ENCODE measurements around the gene GOLPH3. TPM values are rescaled to one million over a fixed set of nuclear protein-coding genes. Genes with fewer than 3 reads are reported as not detected.
"Not testable (repeated sequence)": the region's sequence is repeated elsewhere in the genome, so short reads cannot be mapped to it uniquely, and the experiment has no call there.

The GOLPH3 gene
- total RNA-seq, 1 donor from 2014 or later, result 72.9 TPM

- H3K4me1 Mint-ChIP-seq (ENCODE audit: unreplicated experiment), result peaks cover 6% of the 10 kb centered on the region
- no peaks in the 10 kb centered on the region for H3K36me3 Mint-ChIP-seq
- no peak for TF ChIP-seq CTCF (conservative IDR thresholded peaks at IDR 0.05)
- DNase-seq (ENCODE audit: extremely low spot score, unreplicated experiment), result no peak
- no peak overlapping the region for H3K4me3 Mint-ChIP-seq
- no peak overlapping the region for H3K27ac Mint-ChIP-seq
- peaks cover 5% of the 10 kb centered on the region for H3K9me3 Mint-ChIP-seq
- no peaks in the 10 kb centered on the region for H3K27me3 Mint-ChIP-seq
These were observed 8.4 kb upstream of the GOLPH3 start for GRCh38 chr5:32182463-32183063.

DNA sequence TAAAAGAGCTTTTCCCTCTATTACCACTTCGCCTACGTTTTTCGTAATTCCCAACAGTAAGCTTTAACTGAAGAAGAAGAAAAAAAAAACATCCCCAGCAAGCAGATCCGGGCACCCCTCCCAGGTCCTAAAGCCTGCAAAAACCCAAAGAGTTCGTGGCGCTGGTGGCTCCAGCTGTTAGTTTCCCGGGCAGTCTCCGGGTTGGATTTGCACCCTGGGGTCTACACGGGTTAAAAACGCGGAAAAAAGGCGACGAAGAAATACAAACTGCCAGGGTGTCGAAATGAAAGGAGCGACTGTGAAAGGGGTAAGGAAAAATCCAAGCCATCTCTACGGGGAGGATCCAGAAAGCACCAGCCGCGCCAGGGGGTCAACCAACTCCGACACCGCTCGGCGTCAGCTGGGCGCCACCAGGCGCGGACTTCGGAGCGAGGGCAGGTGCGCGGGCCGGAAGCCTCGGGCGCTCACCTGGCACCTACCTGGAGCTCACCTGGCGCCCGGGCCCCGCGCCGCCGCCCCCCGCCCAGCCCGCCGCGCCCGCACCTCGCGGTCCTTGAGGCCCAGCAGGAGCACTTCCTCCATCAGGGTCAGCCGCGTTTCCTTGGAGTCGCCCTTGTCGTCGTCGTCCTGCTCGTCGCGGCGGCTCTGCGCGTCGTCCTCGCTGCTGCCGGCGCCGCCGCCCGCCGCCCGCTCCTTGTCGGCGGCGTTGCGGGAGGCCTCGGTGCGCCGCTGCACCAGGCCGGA lies 680 bp downstream of the GOLPH3 start:
- Mint-ChIP-seq H3K9me3 (no peaks in the 10 kb centered on the region), H3K4me1 (ENCODE audit: unreplicated experiment) (peaks cover 24% of the 10 kb centered on the region), H3K36me3 (peaks cover 34% of the 10 kb centered on the region), H3K27me3 (no peaks in the 10 kb centered on the region), H3K4me3 (peak overlapping the region; percentile 100), H3K27ac (peak overlapping the region; percentile 99)
- no peak for TF ChIP-seq CTCF (conservative IDR thresholded peaks at IDR 0.05)
- DNase-seq (ENCODE audit: extremely low spot score, unreplicated experiment), result peak; percentile 74

DNA sequence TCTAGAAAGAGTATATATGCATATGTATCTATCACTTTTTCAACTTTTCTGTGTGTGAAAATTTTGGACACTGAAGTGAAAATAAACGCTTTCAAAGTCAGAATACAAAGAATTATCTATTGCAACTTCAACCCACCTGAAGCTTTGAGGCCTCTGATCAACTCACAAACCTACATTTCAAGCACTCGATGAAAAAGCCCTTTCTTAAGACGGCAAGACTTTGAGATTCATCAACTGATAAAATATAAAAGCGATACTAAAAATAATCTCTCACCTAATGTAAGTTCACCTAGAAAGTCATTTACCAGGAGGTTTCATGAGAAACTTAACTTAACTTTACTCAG lies 1.2 kb downstream of the GOLPH3 start:
- Mint-ChIP-seq H3K4me1 (ENCODE audit: unreplicated experiment) (peaks cover 24% of the 10 kb centered on the region), H3K9me3 (no peaks in the 10 kb centered on the region), H3K27ac (peak overlapping the region; percentile 99), H3K4me3 (peak overlapping the region; percentile 100), H3K27me3 (no peaks in the 10 kb centered on the region), H3K36me3 (peaks cover 38% of the 10 kb centered on the region)
- no peak for DNase-seq (ENCODE audit: extremely low spot score, unreplicated experiment)
- no peak for TF ChIP-seq CTCF (conservative IDR thresholded peaks at IDR 0.05)

GRCh38 chr5:32172186-32172911 lies 1.8 kb downstream of the GOLPH3 start:
- H3K4me1 Mint-ChIP-seq (ENCODE audit: unreplicated experiment), result peaks cover 24% of the 10 kb centered on the region

GRCh38 chr5:32170303-32171151 lies 3.6 kb downstream of the GOLPH3 start:
- Mint-ChIP-seq H3K27me3 (no peaks in the 10 kb centered on the region), H3K27ac (peak overlapping the region; percentile 84), H3K4me3 (peak overlapping the region; percentile 60), H3K36me3 (peaks cover 46% of the 10 kb centered on the region), H3K4me1 (ENCODE audit: unreplicated experiment) (peaks cover 19% of the 10 kb centered on the region), H3K9me3 (no peaks in the 10 kb centered on the region)
- TF ChIP-seq CTCF (conservative IDR thresholded peaks at IDR 0.05), result no peak
- no peak for DNase-seq (ENCODE audit: extremely low spot score, unreplicated experiment)

More at GRCh38 chr5:32172186-32172911, 1.8 kb downstream of the GOLPH3 start:
- peaks cover 40% of the 10 kb centered on the region for H3K36me3 Mint-ChIP-seq
- not testable (repeated sequence) for H3K9me3 Mint-ChIP-seq; DNase-seq (ENCODE audit: extremely low spot score, unreplicated experiment); H3K27me3 Mint-ChIP-seq
- peak overlapping the region; percentile 100 for H3K4me3 Mint-ChIP-seq
- H3K27ac Mint-ChIP-seq, result peak overlapping the region; percentile 99

Data from type B pancreatic cell (in vitro differentiated cells).